CD4-positive, alpha-beta T cell treated with Interleukin-2 at 100 ng/mL for 4 hours (primary cell): Measurements from ENCODE around the gene PIK3IP1.
A peak's percentile ranks its signal among the peaks of the same experiment; 100 is the strongest.

Experiments
- DNase-seq: peaks from one replicate; pipeline ENCODE4 v3.0.0-alpha.2; 2020; ENCODE audit warnings: low spot score

The PIK3IP1 gene

DNA sequence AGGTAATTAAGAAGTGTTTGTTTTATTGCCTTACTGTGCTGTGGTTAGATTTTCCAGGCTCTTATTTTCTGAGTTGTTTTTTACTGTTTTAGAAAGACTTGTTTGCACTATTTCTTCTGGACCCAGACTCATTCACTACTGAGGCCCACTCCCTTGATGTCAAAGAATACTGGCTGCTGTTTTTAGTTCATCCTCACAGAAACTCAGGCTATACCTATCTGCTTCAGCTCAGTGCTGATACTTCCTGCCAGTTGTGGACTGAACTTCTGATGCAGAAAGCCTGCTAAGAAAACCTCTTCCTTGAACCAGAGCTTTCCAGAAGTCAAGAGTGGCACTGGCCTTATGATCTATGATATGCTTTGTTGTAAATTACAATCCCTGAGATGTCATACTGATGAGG is 15.9 kb upstream of the PIK3IP1 start:
- DNase-seq: peak; percentile 36

DNA sequence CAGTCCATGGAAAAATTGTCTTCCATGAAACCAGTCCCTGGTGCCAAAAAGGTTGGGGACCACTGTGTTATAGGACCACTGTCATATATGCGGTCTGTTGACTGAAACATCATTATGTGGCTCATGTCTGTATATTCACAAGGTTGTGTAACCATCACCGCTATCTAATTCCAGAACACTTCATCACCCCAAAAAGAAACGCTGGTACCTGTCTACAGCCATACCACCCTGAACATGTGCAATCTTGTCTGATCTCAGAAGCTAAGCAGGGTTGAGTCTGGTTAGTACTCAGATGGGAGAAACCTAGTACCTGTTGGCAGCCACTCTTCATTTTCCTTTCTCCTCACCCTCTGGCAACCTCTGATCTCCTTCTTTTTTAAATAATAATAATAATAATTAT is 12.9 kb upstream of the PIK3IP1 start:
- no peak for DNase-seq

DNA sequence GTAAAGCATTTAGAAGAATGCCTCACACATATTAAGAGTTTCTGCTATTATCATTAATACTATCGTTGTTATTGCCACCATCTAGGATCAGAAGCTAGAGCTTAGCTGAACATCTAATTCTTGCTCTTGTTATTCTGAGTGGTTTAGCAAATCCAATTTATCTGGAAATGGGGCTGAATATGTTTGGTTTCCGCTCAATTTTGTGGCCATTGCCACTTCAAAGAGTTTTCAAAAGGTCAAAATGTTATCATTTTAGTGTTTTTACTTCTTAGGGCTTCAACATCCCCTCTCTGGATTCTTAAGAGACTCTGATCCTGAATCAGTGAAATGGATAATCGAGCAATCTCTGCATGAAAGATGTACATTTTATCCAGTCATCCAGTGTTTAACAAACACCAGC is 10.2 kb upstream of the PIK3IP1 start:
- DNase-seq: peak; percentile 29

DNA sequence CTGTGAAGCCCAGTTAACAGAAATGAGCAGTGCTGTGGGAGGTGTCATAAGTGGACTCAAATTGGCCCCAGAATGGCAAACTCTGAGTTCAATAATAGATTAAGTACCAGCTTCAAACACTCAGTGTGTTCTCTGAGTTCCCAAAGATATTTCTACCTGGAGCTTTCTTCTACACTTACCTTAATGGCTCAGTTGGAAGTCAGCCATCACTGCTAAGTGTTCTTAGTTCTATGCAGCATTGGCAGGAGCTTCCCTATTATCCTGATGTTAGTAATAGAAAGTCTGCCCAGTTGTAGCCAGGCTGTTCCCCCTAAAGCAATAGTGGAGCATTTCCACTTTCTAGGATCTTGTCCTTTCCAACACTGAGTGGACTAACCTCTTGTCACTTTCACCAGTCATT is 9.7 kb upstream of the PIK3IP1 start:
- DNase-seq: no peak

DNA sequence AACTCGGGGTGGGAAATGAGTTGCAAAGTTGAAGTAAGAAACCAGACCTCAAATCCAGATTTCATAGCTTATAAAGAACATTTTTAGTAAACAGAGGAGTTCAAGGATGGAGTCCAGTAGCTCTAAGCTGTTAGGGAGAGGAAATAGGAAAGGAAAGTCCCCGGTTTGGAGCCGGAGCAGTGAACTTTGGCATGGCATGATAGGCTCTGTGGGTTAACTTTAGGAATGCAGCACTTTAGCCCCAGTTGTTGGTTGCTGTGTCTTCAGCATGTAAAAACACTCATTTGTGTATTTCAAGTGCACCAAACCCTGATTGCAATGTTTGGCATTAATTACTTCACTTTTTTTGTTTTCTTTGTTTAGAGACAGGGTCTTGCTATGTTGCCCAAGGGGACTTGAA is 8.6 kb upstream of the PIK3IP1 start:
- no peak for DNase-seq

DNA sequence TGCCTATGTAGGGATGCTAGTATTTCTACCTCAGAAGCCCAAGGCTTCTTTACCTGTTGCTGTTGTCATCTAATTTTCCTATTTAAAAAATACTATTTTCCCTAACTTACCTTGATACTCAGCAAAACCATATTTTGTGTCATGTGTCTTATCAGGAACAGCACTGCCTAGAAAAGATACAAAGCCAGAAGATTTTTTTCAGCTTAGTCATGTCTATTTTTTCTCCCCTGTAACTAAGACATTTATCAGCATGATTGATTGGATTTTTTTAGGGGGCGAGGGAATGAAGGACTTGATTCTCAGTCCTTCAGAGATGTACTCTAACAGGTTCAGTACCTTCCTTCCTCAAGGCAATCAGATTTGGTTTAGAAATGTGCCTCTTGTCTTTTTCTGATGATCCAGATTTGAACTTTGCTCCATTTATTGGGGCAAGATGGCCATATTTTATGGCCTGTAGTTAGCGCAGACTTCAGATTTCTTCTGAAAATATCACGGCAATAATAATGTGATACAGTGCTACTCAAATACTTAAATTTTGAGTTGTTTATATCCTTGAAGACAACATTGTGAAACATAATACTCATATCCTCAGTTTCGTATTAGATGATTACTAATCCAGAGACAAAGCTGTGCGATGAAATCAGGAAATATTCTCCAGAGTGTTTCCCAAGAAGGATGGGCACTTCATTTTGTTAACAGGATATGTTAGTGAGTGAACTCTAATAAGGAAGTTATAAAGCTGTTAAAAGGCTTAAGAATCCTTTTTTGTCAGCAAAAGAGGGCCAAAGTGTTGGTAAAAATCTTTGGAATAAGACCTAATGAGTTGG is 3.8 kb upstream of the PIK3IP1 start:
- no peak for DNase-seq

DNA sequence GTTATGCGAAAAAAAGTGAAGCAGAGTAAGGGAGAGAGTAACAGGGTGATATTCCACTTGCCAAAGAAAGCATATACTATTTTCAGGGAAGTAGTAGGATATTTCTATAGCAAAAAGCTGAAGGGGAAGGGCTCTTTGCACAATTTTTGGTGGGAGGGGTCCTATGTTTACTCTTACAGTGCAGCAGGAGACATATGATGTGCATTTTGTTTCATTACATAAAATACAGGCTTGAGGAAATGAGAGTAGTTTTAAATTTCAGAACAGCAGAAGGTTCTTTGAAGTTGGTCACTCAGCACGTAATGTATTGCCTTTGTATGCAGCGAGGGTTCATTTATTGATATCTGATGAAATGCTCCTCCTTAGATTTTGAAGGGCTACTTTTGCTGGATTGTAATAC is 3.1 kb upstream of the PIK3IP1 start:
- DNase-seq: no peak

DNA sequence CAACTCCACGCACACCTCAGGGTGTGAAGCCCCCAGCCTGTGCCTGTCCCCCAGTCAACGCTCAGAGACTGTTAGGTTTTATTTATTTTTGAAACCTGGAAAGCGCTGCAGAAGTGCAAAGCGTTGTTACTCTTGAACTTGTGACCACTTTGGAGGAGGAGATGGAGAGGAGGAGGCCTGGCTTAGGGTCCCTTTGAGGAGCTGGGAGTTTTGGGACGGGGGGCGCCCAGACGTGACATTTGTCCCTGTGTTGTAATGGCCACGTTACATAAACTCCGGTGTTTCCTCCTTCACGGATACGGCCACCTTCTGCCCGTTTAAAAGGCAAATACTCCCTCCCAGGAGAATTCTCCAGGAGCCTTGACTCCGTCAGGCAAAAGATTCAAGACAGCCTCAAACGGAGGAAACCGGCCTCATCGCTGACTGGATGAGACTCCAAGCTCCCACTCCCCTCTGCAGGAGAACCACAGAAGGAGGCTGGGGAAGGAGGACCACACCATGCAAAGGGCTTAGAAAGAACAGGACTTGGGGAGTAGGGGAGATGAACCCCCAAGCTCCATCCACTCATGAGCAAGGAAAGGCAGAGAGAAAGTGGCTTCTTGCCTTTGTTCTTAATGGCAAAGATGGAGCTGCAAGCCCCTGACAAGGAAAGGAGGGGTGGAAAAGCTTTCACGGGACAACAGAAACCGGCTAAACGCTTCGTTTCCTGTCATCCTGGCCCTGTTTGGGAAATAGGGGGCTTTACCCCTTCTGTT is 630 bp downstream of the PIK3IP1 start:
- peak; percentile 22 for DNase-seq

DNA sequence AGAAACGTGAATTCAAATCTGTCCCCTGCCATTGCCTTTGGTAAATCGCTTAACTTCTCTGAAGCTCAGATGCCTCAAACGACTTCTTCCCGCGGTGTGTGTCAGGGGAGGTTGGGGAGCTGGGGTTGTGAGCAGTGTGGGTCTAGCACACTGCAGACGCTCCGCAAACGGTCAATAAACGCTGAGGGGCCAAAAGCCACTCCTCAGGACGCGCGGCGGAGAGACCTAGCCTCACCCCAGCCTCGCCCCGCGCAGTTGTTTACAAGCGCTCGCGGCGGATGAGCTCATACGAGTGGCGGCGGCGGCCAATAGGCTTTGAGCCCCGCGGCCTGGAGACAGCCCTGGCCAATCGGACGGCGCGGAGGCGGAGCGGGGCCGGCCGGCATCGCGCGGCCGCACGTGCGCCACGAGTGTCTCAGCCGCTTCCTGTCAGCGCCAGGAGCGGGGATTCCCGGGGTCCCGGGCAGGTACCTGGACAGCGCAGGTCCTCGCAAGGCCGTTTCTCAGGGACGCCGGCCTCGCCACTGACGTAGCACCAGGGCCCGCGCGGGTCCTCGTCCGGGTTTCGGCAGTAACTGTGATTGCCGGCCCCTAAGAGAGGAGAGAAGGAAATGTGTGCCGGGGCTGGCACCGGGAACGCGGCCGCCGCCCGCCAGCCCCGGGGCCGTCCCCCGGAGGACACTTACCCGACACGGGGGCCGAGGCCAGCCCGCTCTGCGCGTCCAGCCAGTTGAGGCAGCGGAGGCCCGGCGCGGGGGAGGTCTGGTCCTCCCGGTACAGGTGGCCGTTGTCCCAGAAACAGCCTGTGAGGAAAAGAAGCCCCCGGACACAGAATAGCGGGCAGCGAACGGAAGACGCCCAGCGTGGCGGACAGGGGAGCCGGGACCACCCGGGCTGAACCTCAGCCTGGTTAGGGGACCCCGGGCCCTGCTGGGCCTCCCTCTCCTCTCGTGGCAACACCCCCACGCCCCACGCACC is 1.5 kb downstream of the PIK3IP1 start:
- DNase-seq: peak; percentile 96

DNA sequence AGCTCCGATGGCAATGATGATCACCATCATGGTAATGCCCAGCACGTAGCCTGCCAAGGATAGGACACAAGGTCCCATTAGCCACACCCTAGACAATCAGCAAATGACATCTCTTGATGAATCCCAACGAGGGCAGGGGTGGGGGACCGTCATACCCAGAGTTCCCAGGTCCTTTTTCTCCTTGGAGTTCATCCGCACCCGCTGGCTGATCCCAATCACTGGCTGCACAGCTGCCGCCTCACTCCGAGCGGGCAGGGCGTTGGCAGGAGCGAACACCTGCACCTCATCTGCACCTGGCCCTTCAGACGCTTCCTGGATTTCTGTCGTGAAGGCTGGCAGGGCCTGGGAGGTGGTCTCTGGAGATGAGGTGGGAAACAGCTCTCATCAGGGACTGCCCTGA is 2.9 kb downstream of the PIK3IP1 start:
- peak; percentile 31 for DNase-seq

DNA sequence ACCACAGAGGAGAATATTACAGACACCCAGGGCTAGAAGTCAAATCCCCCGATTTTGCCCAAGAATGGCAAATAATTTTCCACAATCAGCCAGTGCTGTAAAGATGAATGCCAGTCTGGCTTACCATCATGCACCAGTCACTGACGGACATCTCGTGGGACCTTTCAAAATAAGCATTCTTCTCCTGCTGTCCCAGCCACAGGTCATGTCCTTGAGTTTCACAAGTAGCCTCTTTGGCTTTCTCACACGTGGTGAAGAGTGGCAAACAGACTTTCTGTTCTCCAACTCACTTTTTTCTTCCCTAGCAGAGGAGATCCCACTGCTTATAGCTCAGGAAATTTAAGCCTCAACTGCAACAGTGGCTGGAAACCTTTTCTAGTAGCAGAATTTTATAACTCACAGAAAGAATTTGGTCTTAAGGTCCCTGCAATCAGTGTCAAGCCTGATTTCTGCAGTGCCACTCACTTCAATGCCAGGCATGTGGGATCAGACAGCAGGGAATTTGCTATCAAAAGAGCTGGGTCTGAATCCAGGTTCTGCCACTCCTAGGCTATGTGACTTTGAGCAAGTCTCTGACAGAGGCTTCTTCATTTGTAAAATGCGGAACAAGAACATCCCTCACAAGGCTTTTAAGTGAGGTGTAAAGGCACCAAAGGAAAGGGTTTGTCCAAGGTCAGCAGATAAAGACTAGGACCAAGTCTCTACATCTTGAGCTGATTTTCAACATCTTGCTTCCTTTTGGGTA is 3.6 kb downstream of the PIK3IP1 start:
- no peak for DNase-seq

DNA sequence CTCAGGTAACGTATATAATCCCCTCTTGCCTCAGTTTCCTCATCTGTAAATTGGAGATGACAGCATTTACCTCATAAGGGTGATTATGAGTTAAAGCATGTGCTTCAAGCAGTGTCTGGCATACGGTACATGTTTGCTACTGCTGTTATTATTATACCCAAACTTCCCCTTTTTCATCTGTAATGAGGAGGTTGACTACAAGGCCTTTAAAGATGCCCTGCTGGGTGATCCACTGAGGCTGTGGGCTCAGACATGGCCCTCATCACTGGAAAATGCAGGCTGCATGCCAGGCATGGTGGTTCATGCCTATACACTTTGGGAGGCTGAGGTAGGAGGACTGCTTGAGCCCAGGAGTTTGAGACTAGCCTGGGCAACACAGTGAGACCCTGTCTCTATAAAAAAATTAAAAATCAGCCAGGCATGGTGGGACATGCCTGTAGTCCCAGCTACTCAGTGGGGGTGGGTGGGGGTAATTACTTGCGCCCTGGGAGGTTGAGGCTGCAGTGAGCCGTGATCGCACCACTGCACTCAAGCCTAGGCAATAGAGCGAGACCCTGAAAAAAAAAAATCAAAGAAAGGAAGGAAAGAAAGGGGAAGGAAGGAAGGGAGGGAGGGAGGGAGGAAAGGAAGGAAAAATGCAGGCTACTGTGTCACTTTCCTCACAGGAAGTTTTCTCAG is 4.3 kb downstream of the PIK3IP1 start:
- DNase-seq: no peak

DNA sequence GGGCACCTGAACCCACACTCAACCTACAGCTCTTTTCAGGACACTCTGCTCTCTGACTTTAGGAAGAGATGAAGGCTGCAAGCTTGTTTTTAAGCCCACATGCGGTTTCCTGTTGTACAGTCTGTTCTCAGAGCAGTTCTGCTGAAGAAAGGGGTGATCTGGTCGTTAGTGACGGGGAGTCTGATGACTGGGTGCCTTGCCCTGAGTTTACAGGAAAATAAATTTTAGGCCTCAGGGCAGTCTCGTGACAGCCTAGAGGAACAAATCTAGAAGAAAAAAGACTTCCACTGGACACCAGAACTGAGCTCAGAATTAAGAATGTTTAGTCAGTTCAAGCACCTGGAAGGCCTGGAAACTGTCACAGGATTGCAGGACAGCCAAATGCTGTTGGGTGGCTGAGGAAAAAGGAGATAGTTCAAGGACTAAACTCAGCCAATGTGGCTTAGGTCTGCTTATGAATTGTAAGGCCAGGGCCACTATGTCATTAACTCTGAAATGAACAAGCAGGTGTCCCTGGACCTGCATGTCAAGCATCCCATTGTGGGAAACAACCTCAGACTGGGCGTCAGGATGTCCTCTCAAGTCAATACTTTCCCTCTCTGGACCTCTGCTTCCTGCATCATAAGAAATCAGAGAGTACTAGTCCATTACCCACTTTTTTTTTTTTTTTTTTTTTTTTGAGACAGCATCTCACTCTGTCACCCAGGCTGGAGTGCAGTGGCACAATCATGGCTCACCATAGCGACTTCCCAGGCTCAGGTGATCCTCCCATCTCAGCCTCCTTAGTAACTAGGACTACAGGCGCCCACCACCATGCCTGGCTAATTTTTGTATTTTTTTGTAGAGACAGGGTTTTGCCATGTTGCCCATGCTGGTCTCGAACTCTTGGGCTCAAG is 5.7 kb downstream of the PIK3IP1 start:
- peak; percentile 86 for DNase-seq

DNA sequence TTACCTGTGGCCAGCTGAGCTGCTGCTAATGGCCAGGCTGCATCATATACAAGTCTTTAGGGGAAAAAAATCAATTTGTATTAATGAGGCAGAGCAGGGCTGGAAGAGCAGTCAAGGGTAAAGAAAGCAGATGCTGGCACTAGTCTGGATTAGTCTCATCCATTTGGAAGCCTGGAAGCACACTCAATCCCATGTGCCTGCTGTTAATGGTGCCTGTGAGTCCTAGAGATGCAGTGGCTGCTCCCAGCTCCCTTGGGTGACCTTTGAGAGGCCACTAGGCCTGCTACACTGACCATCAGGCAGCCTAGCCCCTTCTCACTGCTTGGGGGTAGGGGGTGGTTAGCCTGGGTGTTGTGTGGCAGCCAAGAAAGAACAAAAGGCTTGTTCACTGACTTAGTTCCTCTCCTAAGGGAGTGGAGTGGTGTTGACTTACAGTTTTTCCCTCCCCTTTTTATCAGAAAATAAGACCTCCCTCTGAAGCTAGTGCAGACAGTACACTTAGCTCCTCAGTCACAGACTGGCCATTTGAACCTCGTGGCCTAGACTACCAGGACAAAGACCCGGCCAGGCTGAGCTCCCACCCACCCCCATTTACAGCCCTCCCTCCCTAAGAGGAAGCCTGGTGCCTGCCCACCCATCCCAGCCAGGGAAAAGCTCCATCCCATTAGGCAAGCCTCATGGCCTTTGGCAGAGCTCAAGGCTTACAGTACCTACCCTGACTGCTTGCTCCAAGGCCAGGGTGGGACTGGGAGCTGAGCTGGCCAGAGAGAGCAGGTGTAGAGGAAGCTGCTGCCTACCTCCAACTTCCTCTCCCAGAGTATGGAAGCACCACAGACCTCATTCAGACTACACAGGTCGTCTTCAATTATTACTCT is 7.8 kb downstream of the PIK3IP1 start:
- no peak for DNase-seq

DNA sequence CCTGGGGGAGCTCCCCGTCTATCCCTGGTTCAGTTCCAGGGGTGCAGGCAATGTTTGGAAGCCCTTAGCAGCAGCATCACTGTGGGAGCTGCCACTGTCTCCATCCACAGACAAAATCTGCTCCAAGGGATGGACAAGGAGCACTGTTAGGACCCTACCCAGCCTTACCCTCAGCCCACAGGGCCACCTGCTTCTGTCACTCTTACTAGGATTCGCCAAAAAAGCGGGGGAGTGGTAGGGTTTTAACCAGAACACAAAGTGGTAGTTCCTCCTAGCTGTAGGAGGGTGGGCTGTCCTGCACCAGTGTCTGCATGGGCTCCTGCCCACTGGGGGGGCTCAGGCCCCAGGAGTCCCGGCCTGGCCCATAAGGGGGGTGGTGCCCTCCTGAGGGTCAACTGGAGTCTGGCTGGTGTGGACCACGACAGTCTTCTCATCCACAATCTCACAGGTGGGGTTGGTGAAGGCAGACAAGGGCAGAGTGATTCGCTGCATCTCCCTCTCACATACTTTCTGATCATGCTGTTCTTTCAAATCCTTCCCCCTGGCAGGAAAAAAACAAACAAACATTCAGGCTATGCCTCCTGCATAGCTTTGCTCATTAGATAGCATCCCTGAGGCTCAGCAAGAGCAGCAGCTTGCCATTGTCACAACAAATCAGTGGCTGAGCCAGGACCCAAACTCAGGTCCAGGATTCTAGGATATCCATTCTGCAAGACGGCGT is 9.4 kb downstream of the PIK3IP1 start:
- DNase-seq: no peak

DNA sequence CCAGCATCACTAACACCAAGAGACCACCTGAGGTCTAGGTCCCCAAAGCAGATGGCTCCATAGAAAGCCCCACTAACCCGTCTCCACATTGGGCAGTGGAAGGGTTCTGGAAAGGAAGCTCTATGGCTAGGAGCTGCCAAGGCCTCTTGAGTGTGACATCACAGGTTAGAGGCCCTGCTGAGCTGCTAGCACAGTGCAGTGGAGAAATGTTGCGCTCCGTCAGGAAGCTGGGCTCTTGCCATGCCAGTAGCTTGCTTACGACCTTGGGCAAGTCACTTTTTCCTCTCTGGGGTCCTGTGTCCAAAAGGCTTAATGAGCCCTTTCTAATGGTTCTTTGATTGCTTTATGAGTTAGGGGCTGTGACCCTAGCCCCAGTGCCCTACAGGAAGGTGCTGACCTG is 10.6 kb downstream of the PIK3IP1 start:
- DNase-seq: no peak

DNA sequence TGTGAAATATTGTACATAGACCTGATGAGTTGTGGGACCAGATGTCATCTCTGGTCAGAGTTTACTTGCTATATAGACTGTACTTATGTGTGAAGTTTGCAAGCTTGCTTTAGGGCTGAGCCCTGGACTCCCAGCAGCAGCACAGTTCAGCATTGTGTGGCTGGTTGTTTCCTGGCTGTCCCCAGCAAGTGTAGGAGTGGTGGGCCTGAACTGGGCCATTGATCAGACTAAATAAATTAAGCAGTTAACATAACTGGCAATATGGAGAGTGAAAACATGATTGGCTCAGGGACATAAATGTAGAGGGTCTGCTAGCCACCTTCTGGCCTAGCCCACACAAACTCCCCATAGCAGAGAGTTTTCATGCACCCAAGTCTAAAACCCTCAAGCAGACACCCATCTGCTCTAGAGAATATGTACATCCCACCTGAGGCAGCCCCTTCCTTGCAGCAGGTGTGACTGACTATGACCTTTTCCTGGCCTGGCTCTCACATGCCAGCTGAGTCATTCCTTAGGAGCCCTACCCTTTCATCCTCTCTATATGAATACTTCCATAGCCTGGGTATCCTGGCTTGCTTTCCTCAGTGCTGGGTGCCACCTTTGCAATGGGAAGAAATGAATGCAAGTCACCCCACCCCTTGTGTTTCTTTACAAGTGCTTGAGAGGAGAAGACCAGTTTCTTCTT is 12.3 kb downstream of the PIK3IP1 start:
- no peak for DNase-seq

DNA sequence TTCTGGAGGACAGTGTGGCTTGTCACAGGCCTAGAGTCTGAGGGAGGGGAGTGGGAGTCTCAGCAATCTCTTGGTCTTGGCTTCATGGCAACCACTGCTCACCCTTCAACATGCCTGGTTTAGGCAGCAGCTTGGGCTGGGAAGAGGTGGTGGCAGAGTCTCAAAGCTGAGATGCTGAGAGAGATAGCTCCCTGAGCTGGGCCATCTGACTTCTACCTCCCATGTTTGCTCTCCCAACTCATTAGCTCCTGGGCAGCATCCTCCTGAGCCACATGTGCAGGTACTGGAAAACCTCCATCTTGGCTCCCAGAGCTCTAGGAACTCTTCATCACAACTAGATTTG is 13.0 kb downstream of the PIK3IP1 start:
- no peak for DNase-seq
